Measurements from ENCODE around the gene POU2F3.

- TF ChIP-seq, protein P1, sequence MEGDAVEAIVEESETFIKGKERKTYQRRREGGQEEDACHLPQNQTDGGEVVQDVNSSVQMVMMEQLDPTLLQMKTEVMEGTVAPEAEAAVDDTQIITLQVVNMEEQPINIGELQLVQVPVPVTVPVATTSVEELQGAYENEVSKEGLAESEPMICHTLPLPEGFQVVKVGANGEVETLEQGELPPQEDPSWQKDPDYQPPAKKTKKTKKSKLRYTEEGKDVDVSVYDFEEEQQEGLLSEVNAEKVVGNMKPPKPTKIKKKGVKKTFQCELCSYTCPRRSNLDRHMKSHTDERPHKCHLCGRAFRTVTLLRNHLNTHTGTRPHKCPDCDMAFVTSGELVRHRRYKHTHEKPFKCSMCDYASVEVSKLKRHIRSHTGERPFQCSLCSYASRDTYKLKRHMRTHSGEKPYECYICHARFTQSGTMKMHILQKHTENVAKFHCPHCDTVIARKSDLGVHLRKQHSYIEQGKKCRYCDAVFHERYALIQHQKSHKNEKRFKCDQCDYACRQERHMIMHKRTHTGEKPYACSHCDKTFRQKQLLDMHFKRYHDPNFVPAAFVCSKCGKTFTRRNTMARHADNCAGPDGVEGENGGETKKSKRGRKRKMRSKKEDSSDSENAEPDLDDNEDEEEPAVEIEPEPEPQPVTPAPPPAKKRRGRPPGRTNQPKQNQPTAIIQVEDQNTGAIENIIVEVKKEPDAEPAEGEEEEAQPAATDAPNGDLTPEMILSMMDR (optimal IDR thresholded peaks at IDR 0.05 in 1 of 3, IDR thresholded peaks at IDR 0.05 in 1 of 3, conservative IDR thresholded peaks at IDR 0.05 in 1 of 3; ENCODE audit: extremely low read depth in 1 of 3, insufficient read depth in 2 of 3, low read length in 3 of 3), result no peak
- no peak for TF ChIP-seq EZH2 (IDR thresholded peaks at IDR 0.05; ENCODE audit: low read length)
Observed at GRCh38 chr11:120212259-120212878, 27.6 kb upstream of the POU2F3 start.

Measured in keratinocyte (primary cell).